VCaP (cell line): ENCODE measurements around the gene FAM234B.

Experiments
- H3K27ac ChIP-seq: fragments of 450-650 bp; 2 replicates; pipeline ENCODE4 v1.5.1; 2017
- CTCF ChIP-seq: fragments of 450-650 bp; conservative IDR thresholded peaks from 2 replicates; pipeline ENCODE4 v1.5.1; 2017; ENCODE audit warnings: mild to moderate bottlenecking, moderate library complexity

Gene FAM234B

GRCh38 chr12:13100882-13101769 is 56.9 kb downstream of the FAM234B start:
- TF ChIP-seq CTCF = no peak
- H3K27ac ChIP-seq = peak overlapping the region; percentile 78

- TF ChIP-seq CTCF = no peak
- peak overlapping the region; percentile 78 for H3K27ac ChIP-seq
Measured at GRCh38 chr12:13101821-13102375, 57.7 kb downstream of the FAM234B start.

- TF ChIP-seq CTCF = no peak
- peak overlapping the region; percentile 78 for H3K27ac ChIP-seq
Measured at GRCh38 chr12:13102461-13103195, 58.4 kb downstream of the FAM234B start.

- H3K27ac ChIP-seq = peak within 1 kb of the TSS; percentile 78
- TF ChIP-seq CTCF = no peak
Measured at GRCh38 chr12:13103391-13104033, 59.3 kb downstream of the FAM234B start, which contains the start of gene GSG1. GSG1 (minus strand) TSS chr12:13103667; CDS start chr12:13103512, 155 bp downstream.

- TF ChIP-seq CTCF = no peak
- H3K27ac ChIP-seq = no peak overlapping the region
Measured at GRCh38 chr12:13104409-13104808, 60.2 kb downstream of the FAM234B start.

GRCh38 chr12:13105781-13106180 is 61.6 kb downstream of the FAM234B start:
- TF ChIP-seq CTCF = no peak
- H3K27ac ChIP-seq = no peak overlapping the region
